Osteoblast (primary cell): Measurements from ENCODE around the gene MGMT. TPM values are rescaled to one million over a fixed set of nuclear protein-coding genes. Genes with fewer than 3 reads are reported as not detected.

Experiments
- DNase-seq: peaks from one replicate; pipeline ENCODE4 v3.0.0; 2011; ENCODE audit warnings: low spot score, mixed read lengths; ENCODE audit not compliant: insufficient read length; ENCODE audit errors: missing footprints
- H2AFZ ChIP-seq: 2 replicates; pipeline ENCODE4 v1.6.0; 2011; ENCODE audit warnings: mild to moderate bottlenecking, low read length
- H3K27ac ChIP-seq: 2 replicates; pipeline ENCODE4 v1.5.1; 2011; ENCODE audit warnings: mild to moderate bottlenecking, low read depth, low read length, moderate library complexity
- H3K27me3 ChIP-seq: 2 replicates; pipeline ENCODE4 v1.6.0; 2012; ENCODE audit warnings: mild to moderate bottlenecking, control low read depth, inconsistent platforms, low read length, moderate library complexity; ENCODE audit not compliant: insufficient read depth
- H3K36me3 ChIP-seq: 2 replicates; pipeline ENCODE4 v1.5.1; 2011; ENCODE audit warnings: mild to moderate bottlenecking, low read length, control low read depth, moderate library complexity; ENCODE audit not compliant: insufficient read depth
- H3K4me1 ChIP-seq: 2 replicates; pipeline ENCODE4 v1.5.1; 2011; ENCODE audit warnings: mild to moderate bottlenecking, low read length, control low read depth, moderate library complexity; ENCODE audit not compliant: insufficient read depth
- H3K4me2 ChIP-seq: 2 replicates; pipeline ENCODE4 v1.6.0; 2011; ENCODE audit warnings: mild to moderate bottlenecking, low read length; ENCODE audit not compliant: insufficient read depth
- H3K4me3 ChIP-seq: fragments of 200-600 bp; sonication (generic); 3 replicates; pipeline ENCODE4 v1.5.1; 2012; ENCODE audit warnings: mild to moderate bottlenecking, low read length, inconsistent platforms; ENCODE audit not compliant: insufficient read depth
- H3K79me2 ChIP-seq: 2 replicates; pipeline ENCODE4 v1.6.0; 2012; ENCODE audit warnings: mild to moderate bottlenecking, low read length, control low read depth, inconsistent platforms; ENCODE audit not compliant: insufficient read depth
- H3K9me3 ChIP-seq: 2 replicates; pipeline ENCODE4 v1.5.1; 2011; ENCODE audit warnings: low read depth, low read length, control low read depth
- H4K20me1 ChIP-seq: 2 replicates; pipeline ENCODE4 v1.6.0; 2012; ENCODE audit warnings: mild to moderate bottlenecking, low read length, control low read depth; ENCODE audit not compliant: insufficient read depth
- total RNA-seq: library from RNA; depleted of rRNA; stranded (reverse); fragments of >200 nt; gene quantifications from 2 replicates; pipeline ENCODE4 v1.2.3, GENCODE V29; 2012
- TF ChIP-seq, protein P1 (sequence below): IDR thresholded peaks from 2 replicates; pipeline ENCODE4 v1.5.1; 2011; ENCODE audit warnings: mild to moderate bottlenecking, low read depth, low read length, moderate library complexity; ENCODE audit errors: extremely low read depth

The MGMT gene
- 18.3 and 21.0 TPM in 2 replicates for total RNA-seq

DNA sequence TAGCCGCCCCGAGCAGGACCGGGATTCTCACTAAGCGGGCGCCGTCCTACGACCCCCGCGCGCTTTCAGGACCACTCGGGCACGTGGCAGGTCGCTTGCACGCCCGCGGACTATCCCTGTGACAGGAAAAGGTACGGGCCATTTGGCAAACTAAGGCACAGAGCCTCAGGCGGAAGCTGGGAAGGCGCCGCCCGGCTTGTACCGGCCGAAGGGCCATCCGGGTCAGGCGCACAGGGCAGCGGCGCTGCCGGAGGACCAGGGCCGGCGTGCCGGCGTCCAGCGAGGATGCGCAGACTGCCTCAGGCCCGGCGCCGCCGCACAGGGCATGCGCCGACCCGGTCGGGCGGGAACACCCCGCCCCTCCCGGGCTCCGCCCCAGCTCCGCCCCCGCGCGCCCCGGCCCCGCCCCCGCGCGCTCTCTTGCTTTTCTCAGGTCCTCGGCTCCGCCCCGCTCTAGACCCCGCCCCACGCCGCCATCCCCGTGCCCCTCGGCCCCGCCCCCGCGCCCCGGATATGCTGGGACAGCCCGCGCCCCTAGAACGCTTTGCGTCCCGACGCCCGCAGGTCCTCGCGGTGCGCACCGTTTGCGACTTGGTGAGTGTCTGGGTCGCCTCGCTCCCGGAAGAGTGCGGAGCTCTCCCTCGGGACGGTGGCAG, at the start of gene MGMT:
Gene MGMT (plus strand): TSS at position 539 of the 656 bp plus-strand sequence.
- Histone ChIP-seq H3K9me3 (no peaks in the 10 kb centered on the region), H3K36me3 (no peaks in the 10 kb centered on the region), H3K4me2 (peak within 1 kb of the TSS; percentile 90), H3K27ac (peak within 1 kb of the TSS; percentile 53), H3K4me3 (peak within 1 kb of the TSS; percentile 88), H3K4me1 (peaks cover 7% of the 10 kb centered on the region), H4K20me1 (no peaks in the 10 kb centered on the region), H2AFZ (peak within 1 kb of the TSS; percentile 92), H3K27me3 (no peaks in the 10 kb centered on the region), H3K79me2 (no peaks in the 10 kb centered on the region)
- TF ChIP-seq, protein P1, sequence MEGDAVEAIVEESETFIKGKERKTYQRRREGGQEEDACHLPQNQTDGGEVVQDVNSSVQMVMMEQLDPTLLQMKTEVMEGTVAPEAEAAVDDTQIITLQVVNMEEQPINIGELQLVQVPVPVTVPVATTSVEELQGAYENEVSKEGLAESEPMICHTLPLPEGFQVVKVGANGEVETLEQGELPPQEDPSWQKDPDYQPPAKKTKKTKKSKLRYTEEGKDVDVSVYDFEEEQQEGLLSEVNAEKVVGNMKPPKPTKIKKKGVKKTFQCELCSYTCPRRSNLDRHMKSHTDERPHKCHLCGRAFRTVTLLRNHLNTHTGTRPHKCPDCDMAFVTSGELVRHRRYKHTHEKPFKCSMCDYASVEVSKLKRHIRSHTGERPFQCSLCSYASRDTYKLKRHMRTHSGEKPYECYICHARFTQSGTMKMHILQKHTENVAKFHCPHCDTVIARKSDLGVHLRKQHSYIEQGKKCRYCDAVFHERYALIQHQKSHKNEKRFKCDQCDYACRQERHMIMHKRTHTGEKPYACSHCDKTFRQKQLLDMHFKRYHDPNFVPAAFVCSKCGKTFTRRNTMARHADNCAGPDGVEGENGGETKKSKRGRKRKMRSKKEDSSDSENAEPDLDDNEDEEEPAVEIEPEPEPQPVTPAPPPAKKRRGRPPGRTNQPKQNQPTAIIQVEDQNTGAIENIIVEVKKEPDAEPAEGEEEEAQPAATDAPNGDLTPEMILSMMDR: no peak
- DNase-seq: peak; percentile 99

DNA sequence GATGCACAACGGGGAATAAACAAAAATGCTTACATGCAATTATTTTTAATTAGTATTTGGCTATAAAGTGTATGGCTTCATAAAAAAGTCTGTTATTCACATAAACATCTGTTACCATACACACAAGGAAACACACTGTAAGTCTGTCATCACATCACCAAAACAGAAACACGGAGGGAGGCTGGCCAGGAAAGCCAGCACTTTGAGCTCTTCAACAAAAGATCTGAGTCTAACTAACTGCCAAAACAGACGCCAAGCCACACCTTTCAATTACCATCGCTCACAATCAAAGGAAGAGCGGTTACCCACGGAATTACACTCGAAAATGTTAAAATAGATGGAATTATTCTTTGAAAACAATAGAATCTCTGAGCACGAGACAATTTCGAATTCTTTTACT, 49.2 kb upstream of the MGMT start:
- Histone ChIP-seq H2AFZ (no peak overlapping the region), H3K79me2 (no peaks in the 10 kb centered on the region), H3K27ac (no peak overlapping the region), H3K36me3 (no peaks in the 10 kb centered on the region), H4K20me1 (no peaks in the 10 kb centered on the region), H3K4me2 (no peak overlapping the region), H3K4me3 (no peak overlapping the region), H3K9me3 (no peaks in the 10 kb centered on the region), H3K4me1 (no peaks in the 10 kb centered on the region), H3K27me3 (no peaks in the 10 kb centered on the region)
- TF ChIP-seq, protein P1: no peak
- no peak for DNase-seq

DNA sequence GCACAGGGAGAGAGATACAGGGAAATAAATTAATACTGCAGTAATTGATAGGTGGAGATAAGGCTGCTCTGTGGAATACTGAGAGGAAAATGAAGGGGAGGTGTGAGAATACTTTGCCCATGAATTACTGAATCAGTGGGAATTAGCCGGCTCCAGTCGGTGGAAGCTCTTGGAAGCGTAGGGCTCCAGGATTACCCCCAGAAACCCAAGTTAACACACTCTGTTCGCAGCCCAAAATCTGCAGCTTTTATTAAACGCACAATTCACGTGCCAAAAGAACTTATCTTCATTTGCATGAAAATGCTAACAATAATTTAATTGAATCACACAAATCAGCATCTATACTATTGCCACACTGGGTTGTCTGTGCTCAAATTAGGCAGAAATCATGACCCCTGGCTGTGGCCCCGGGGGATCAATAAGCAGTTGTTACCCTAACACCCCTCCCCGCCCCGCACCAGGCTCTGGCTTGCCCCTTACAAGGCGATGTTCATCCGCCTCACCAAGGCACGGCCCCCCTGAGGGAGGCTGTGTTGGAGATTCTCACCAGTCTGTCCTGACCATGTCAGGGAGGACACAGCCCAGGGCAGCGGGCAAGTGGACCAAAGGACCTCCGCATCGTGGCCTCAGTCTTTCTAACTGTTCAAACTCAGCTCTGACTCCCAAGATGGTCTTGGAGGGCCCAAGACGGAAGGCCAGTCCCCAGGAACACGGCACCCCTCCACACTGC, 48.4 kb upstream of the MGMT start:
- no peak overlapping the region for H3K27ac ChIP-seq

DNA sequence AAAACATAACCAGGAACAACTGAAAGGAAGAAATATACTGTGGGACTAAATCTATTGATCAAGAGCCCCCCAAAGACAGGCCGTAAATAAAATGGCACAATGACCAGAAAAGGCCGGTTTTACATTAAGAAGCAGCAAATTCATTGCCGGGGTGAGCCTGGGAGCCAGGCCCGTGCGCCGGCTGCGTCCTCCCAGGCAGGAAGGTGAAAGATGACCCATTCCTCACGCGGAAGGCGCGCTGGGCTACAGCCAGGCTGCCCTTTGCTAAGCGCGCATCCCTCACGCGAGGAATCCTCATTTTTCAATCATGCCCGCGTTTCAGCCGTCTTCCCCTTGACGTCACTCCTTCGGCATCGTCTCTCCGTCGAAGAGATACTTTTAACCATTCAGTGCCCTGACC, 47.6 kb upstream of the MGMT start:
- no peak overlapping the region for H3K27ac ChIP-seq
- H3K79me2 ChIP-seq: no peaks in the 10 kb centered on the region
- TF ChIP-seq, protein P1: no peak
- no peaks in the 10 kb centered on the region for H3K9me3 ChIP-seq
- no peak overlapping the region for H3K4me2 ChIP-seq
- H4K20me1 ChIP-seq: no peaks in the 10 kb centered on the region
- no peaks in the 10 kb centered on the region for H3K36me3 ChIP-seq
- no peaks in the 10 kb centered on the region for H3K4me1 ChIP-seq
- DNase-seq: no peak
- no peaks in the 10 kb centered on the region for H3K27me3 ChIP-seq
- no peak overlapping the region for H3K4me3 ChIP-seq
- H2AFZ ChIP-seq: no peak overlapping the region

More for the DNA sequence above, 48.4 kb upstream of the MGMT start:
- H2AFZ ChIP-seq: no peak overlapping the region
- H3K36me3 ChIP-seq: no peaks in the 10 kb centered on the region
- H3K9me3 ChIP-seq: no peaks in the 10 kb centered on the region
- H4K20me1 ChIP-seq: no peaks in the 10 kb centered on the region
- no peak overlapping the region for H3K4me3 ChIP-seq
- H3K79me2 ChIP-seq: no peaks in the 10 kb centered on the region
- no peaks in the 10 kb centered on the region for H3K27me3 ChIP-seq
- no peak for DNase-seq
- TF ChIP-seq, protein P1: no peak
- no peaks in the 10 kb centered on the region for H3K4me1 ChIP-seq
- no peak overlapping the region for H3K4me2 ChIP-seq
